Measurements from ENCODE around the gene SSPN.

- no peak for TF ChIP-seq GATAD2A (IDR thresholded peaks at IDR 0.05)
- no peak for TF ChIP-seq TBL1XR1 (IDR thresholded peaks at IDR 0.05; ENCODE audit: low read length in 2 of 2)
- TF ChIP-seq EP400 (IDR thresholded peaks at IDR 0.05), result no peak
- no peak for TF ChIP-seq GABPA (tag; conservative IDR thresholded peaks at IDR 0.05; ENCODE audit: low read depth)
- TF ChIP-seq ARID1B (IDR thresholded peaks at IDR 0.05), result no peak
- TF ChIP-seq SNAPC5 (CRISPR knock-in tag; IDR thresholded peaks at IDR 0.05), result no peak
- no peak for TF ChIP-seq ZNF133 (CRISPR knock-in tag; IDR thresholded peaks at IDR 0.05)
- TF ChIP-seq TARDBP (IDR thresholded peaks at IDR 0.05), result no peak
- TF ChIP-seq ZNF408 (CRISPR knock-in tag; IDR thresholded peaks at IDR 0.05; ENCODE audit: low read depth), result no peak
- TF ChIP-seq ZNF512 (tag; IDR thresholded peaks at IDR 0.05), result no peak
Measured at GRCh38 chr12:26242683-26243082, 47.3 kb downstream of the SSPN start.

All from K562 (cell line).